Measurements from ENCODE around the gene CCDC192. TPM values are rescaled to one million over a fixed set of nuclear protein-coding genes. Genes with fewer than 3 reads are reported as not detected.
"Not testable (repeated sequence)": the region's sequence is repeated elsewhere in the genome, so short reads cannot be mapped to it uniquely, and the experiment has no call there.

The CCDC192 gene
- total RNA-seq, 1 experiment from 2014 or later, result not detected

DNA sequence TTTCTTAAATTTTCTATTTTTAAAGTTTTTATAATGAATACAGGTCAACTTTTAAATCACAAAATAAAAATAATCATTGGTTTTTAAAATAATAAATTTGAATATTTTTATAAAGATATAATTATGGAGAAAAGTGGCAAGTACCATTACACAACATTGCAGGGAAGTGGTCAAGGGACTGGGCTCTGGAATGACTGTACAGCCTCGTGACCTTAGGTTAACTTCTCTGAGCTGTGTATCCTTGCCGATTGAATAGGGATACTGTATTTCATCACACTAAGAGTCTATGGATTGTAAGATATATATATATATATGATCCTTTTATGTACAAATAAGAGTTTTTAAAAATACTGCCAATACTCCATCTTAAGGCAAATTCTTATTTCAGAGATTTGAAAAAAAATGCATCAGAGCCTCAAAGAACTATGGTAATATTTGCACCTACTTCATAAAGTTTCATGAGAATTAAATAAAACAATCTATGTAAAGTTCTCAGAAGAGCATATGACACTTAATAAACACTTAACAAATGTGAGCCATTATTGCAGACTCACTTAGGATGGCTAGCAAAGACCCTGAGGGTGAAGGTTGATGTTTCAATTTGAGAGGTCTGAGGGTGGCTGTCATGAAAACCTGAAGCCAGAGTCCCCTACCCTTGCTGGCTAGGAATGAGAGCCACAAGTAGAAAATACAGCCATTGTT lies 136.5 kb downstream of the CCDC192 start:
- DNase-seq (ENCODE audit: extremely low read depth, low read depth), result no peak

DNA sequence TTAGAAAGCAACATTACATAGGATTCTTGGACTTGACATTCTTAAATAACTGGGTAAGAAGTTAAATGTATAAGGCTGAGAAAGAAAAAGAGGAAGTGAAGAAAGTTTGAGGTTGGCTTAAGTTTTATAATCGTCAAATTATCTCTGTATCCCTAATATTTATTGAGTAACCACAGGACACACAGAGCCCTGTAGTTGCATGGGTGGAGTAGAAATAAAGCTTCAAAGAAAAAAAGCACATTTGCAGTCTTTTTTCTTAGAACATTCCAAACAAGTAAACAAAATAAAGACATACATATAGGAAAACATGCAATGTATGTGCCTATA lies 137.0 kb downstream of the CCDC192 start:
- no peak for DNase-seq (ENCODE audit: extremely low read depth, low read depth)

DNA sequence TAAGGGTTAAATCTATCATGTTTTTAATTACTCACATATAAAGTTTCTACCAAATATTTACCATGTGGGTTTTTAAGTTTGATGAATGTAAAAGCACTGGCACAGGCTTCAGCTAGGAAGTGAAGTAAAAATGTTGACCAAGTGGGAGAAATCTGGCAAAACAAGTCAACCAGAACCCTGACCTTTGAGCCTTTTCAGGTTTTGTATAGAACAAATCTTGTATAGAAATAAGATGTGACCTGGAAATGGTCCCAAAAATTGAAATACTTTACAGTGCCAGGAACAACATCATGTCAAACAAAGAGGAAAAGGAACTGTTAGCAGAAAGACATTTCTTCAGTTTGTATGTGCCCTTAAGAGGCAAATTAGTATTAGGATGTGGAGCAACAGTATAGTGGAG lies 137.6 kb downstream of the CCDC192 start:
- no peak for DNase-seq (ENCODE audit: extremely low read depth, low read depth)

DNA sequence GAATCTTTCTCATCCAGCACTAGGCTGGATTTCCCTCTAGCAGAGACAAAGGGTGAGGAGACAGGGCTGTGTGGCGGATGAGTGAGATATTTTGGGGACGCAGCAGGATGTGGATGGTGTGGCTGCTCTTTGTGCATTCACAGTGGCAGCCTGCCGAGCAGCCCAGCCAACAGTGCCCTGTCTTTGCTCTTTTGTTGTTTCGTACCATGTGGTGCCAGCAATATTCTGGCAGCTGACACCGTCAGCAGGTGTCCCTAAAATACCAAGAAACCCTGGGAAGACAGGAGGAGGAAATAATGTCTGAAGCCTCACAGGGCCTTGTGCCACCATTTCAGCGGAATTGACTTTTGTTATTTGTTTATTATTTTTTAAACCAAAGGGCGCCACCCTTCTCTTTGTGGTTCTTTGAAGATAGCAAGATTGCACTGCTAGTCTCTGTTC lies 141.4 kb downstream of the CCDC192 start:
- no peak for DNase-seq (ENCODE audit: extremely low read depth, low read depth)

DNA sequence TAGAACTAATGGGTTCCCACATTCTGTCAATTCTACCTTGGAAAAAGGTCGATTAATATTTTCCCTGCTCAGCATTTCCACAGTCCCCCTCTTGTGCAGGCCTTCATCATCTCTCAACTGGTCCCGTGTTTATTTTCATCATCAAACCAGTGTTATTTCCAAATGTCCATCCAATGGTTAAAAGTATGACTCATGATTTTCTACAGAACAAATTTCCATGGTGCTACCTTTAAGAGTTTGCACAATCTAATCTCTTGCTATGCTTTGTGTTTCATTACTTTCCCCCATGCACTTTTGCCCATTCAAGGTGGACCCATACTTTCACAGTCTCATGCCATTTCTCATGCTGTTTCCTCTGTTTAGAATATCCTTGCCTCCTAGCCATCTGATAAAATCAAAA lies 143.7 kb downstream of the CCDC192 start:
- DNase-seq (ENCODE audit: extremely low read depth, low read depth), result no peak

DNA sequence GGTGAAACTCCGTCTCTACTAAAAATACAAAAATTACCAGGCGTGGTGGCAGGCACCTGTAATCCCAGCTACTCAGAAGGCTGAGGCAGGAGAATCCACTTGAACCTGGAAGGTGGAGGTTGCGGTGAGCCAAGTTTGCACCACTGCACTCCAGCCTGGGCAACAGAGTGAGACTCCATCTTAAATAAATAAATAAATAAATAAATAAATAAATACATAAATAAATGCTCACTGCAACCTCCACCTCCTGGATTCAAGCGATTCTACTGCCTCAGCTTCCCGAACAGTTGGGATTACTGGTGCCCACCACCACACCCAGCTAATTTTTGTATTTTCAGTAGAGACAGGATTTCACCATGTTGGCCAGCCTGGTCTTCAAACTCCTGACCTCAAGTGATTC lies 144.4 kb downstream of the CCDC192 start:
- not testable (repeated sequence) for DNase-seq (ENCODE audit: extremely low read depth, low read depth)

DNA sequence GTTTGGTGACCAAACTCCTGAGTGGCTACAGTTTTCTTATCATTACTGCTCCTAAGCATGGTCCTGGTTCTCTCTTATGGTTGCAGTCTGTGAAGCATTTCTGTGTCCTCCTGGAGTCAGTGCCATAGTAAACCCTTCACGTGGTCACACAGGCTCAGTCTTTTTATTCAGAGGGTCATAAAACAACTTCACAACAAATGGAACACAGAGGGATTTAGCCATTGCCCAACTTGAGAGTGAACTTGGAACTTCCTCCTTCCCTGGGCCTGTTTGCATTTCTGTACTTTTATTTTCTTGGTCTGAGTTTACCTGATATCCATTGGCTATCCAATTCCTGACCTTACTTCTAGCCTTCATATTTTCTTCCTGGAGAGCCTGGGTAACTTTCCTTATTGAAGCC lies 144.9 kb downstream of the CCDC192 start:
- DNase-seq (ENCODE audit: extremely low read depth, low read depth), result no peak

DNA sequence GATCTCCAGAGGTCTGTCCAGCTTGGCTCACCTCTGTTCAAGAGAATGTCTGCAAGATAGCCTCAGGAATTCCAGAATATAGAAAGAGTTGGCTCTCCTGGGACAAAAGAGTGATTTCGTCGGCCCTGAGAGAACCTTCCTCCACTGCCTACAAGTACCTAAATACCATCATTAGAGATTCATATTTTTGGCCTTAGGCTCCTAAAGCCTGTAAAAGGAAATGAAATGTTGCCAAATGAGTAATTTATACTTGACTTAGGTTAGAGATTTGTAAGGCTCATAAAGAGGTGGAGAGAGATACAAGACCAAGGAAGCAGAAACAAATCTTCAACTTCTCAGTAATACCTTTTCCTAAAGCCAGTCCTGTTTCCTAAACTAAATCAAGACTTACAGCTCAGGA lies 146.2 kb downstream of the CCDC192 start:
- DNase-seq (ENCODE audit: extremely low read depth, low read depth), result no peak

DNA sequence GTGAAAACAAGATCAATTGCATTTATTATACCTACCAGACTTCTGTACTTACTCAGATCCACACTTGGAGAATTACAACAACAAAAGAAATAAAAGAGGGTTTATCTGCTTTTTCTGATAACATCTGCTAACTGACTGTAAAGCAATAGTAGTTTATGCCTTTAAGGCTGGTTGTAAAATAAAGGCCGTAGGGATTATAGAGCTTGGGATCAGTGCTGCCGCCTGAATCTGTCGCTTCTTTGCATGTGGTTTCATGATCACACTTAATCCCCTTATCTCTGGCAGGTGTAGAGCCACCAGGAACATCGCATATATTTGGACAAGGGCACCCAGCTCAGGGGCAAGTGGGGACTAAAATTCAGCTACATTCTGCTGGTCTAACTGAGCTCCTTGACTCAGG lies 146.7 kb downstream of the CCDC192 start:
- DNase-seq (ENCODE audit: extremely low read depth, low read depth), result no peak

DNA sequence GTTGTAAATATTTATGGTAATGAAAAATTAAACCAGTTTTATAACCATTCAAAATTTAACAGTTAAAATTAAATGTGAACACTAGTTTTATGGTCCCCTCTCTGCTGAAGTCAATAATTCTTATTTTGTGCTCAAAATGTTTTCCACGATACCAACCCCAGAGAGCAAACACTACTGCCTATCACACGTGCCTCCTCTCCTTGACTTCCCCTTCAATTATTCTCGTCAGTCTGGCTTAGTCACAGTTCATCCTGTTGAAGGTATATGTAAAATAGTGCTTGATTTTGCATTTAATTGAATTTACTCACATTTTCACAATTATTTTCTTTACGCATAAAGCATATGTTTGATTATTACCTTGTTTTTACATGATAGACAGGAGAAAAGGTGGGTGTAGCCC lies 148.8 kb downstream of the CCDC192 start:
- DNase-seq (ENCODE audit: extremely low read depth, low read depth), result no peak

DNA sequence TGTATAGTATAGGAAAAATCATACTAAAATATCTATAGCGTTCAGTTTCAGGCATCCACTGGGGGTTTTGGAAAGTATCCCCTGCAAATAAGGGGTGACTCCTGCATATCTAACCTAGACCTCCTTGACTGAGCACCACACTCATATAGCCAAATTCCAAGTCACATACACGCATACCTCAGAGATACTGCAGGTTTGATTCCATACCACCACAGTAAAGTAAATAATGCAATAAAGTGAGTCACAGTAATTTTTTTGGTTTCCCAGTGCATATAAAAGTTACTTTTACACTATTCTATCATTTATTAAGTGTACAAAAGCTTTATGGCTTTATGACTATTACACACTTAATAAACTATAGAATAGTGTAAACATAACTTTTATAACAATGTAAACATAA lies 151.3 kb downstream of the CCDC192 start:
- DNase-seq (ENCODE audit: extremely low read depth, low read depth), result no peak

DNA sequence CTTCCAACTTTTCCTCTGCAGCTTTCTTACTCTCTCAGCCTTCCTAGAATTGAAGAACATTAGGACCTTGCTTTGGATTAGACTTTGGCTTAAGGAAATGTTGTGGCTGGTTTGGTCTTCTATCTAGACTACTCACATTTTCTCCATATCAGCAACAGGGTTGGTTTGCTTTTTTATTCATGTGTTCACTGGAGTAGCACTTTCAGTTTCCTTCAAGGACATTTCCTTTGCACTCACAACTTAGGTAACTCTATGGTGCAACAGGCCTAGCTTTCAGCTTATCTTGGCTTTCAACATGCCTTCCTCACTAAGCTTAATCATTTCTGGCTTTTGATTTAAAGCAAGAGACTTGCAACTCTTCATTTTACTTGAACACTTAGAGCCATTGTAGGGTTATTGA lies 153.1 kb downstream of the CCDC192 start:
- no peak for DNase-seq (ENCODE audit: extremely low read depth, low read depth)

DNA sequence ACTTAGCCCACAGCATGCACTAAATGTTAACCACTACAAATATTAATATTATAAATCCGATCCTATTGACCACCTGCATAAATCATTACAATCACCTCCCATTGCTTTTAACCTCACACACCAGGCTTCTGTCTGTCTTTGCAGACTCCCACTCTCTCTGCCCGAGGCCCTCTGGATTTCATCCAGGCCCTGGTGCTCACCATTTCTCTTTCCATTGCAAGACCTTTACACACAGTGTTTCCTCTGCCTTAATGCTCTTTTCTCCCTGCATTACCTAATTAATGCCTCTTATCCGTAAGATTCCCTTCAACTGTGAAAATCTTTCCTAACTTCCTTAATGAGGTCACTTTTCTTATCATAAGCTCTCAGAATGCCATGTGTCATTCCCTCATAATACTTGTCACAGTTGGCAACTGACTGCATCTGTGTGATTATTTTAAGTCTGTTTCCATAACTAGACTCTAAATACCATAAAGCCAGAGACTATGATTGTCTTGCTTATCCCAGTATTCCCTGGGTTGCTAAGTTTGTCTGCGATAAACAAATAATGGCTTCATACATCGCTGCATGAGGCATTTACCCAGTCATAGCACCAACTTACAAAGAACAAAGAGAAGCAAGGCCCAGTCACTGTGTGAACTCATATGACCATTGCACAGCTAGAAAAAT lies 155.1 kb downstream of the CCDC192 start:
- peak; percentile 33 for DNase-seq (ENCODE audit: extremely low read depth, low read depth)

DNA sequence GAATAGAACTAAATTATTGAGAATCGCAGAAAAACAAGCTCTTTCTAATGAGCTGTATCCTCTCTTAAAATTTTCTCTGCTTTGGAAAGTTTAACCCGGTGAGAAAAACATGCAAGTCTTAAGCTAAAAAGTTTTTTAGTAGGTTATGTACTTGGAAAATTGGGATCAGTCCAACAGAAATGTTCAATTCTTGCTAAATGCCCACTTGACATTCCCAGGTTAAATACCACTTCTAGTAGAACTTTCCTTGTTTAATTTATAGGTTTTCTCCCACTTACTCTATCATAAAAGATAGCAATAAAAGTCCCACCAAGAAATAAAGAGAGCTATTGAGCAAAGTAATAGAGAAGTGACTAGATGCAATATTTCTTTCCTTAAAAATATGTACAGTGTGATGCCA lies 157.1 kb downstream of the CCDC192 start:
- DNase-seq (ENCODE audit: extremely low read depth, low read depth), result no peak

DNA sequence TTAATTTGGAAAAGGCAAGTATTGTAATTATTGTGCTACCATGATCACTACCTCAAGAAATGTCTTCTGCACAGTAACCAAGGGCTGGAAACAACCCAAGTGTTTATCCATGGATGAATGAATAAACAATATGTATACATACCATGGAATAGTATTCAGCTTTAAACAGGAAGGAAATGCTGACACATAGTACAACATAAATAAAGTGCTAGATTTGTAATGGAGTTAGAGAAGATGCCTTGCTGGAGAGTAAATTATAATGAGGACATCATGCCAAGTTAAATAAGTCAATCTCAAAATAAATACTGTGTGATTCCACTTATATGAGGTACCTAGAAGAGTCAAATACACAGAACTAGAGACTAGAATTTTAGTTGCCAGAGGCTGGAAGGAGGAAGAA lies 160.0 kb downstream of the CCDC192 start:
- DNase-seq (ENCODE audit: extremely low read depth, low read depth), result no peak

DNA sequence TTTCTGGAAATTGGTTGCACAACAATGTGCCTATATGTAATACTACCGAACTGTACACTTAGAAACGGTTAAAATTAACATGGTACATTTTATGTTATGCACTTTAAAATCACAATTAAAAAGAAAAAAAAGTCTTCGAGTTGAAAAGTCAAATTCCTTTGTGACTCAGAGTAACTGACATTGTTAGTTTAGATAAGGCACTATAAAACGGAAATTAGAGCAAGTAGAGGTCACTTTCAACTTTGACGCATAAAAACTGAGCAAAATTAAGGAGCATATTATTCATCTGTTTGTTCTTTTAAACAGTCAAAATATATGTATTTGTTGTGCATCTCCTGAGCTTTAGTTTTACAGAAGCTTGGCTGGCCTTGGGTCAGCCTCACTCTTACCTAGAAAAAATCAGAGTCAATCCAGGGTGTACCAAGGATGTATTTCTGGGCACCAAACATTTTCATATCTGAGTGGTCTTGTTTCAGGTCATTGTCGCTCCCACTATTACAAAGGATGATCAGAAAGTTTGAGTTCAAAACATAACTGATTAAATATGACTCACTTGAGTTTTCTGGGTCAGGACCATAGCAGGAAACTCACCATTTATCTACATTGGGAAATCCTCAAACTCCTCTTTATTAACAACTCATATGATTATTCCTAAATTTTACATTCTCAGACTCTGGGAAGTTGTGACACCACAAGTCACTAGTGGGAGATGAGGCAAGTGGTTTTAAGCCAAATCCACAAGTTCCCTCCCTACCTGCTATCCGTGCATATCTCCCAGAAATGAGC lies 160.6 kb downstream of the CCDC192 start:
- no peak for DNase-seq (ENCODE audit: extremely low read depth, low read depth)

DNA sequence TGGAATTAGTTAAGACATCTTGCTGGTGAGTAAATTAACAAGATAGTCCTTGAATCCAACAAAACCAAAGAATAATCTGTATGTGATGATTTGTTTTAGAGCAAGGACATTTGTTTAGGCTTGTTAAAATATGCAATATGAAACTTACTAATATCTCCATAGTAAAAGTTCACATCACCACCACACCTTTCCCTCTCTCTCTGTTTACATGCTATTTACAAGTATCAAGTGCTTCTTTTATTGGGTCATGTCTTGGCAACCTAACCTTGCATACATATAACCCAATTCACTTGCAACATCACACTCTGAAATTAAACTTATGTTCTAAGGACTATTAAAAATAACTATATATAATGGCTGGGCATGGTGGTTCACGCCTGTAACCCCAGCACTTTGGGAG lies 161.3 kb downstream of the CCDC192 start:
- no peak for DNase-seq (ENCODE audit: extremely low read depth, low read depth)

DNA sequence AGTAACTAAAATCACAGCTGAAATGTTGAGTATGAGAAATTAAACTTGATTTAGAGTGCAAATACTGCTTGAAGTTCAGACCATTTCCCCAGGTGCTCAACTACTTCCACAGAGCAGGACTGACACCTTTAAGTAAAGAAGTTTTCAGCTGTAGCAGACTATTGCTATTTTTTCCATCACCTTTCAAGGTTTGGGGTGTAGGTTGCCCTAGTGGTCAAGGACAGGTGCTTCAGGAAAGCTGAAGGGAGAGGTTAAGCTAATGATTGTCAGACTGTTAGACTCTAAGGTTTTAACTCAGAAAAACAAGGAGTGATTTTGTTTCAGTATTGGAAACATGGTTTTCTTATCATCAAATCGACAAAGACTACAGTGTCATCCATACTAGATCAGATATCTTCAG lies 162.1 kb downstream of the CCDC192 start:
- no peak for DNase-seq (ENCODE audit: extremely low read depth, low read depth)

DNA sequence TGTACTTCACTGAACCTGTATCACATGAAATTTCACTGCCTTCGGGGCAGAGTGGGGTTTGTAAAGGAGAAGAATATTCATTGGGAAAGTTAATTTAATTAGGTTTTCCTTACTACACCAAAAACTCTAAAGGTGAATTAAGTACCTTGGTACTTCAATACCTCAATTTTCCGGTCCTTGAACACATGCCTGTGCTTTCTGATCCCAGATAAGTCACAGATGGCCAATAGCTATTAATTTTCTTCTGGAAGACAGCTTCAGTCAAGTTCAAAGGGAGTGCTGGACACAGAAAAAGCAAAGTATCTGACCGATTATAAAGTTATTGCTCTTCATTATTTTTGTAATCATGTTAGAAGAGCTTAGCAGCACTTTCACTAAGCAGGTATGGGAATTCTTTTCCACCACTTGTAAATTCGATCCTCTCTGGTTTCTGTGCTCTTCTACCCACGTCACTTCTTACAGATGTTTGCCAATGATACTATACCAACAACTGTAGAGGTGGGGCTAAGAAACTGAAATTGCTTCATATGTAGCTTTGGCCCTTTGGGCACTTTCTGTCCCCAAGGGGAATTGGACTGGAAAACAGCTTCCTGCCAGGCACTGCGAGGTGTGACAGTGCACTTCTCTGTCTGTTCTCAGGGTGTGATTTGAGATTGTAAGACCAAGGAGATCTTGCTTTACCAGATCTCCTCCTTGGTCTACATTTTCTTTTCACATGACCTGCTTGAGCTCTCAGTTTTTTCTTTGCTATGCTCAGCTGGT lies 164.0 kb downstream of the CCDC192 start:
- DNase-seq (ENCODE audit: extremely low read depth, low read depth), result peak; percentile 54

DNA sequence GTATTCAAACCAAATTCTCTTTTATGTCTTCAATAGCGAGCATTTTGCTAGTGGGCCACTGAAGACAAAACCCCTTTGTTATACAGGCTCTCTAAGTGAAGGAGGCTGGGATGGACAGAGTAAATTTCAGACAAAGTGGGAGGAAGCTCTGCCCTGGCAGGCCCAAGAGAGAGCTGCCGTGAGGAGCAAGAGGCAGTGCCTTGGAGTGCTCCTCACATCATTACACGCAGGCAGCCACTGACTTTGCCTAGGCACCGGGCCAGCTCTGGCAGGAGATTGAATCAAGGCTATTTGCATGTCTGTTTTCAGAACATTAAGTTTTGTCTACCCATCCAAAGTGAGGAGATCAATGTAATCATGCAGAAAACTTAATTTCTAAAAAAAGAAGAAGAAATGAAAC lies 167.7 kb downstream of the CCDC192 start:
- no peak for DNase-seq (ENCODE audit: extremely low read depth, low read depth)

DNA sequence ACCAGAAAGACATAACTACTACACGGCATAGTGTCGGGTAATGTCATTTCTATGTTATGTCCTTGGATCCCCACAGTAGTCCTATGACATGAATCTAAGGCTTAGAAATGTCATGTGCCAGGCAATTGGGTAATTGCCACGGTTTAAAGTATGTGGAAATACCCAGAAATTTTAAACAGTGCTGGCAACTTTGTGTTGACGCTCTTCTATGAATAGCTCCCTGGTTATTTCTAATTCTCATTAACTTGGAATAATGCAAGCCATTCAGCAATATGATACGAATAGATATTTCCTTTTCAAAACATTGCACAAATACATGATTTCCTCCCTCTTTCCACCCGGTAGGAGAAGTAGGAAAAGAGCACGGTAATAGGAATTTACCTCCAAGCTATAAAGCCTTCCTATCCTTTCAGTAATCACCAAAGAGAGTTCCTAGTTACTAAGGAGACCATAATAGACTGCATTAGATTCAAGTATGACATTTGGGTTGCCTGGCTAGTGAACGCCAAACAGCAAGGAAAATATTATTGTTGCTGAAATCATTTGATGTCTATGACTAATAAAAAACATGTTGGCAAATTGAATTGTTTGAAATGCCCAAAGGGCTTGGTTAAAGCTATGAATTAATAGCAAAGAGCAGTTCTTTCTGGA lies 168.4 kb downstream of the CCDC192 start:
- DNase-seq (ENCODE audit: extremely low read depth, low read depth), result peak; percentile 42

All from NCI-H460 (cell line).